Activated T-cell treated with anti-CD3 and anti-CD28 coated beads for 1 hour (primary cell): ENCODE data around the gene EFNA5.
"Not testable (repeated sequence)": the region's sequence is repeated elsewhere in the genome, so short reads cannot be mapped to it uniquely, and the experiment has no call there.

ENCODE experiments used
- DNase-seq: peaks from one replicate; pipeline ENCODE4 v3.0.0-alpha.2; 2020; ENCODE audit warnings: low read depth

The EFNA5 gene

GRCh38 chr5:107365320-107366109 is 305.2 kb downstream of the EFNA5 start:
- DNase-seq: no peak

- no peak for DNase-seq
These were observed 306.1 kb downstream of the EFNA5 start for GRCh38 chr5:107364443-107365319.

- DNase-seq: no peak
These were observed 307.0 kb downstream of the EFNA5 start for GRCh38 chr5:107363768-107364167.

GRCh38 chr5:107361945-107362344 is 308.8 kb downstream of the EFNA5 start:
- DNase-seq: no peak

- no peak for DNase-seq
These were observed 310.9 kb downstream of the EFNA5 start for GRCh38 chr5:107359916-107360234.

GRCh38 chr5:107359033-107359915 is 311.5 kb downstream of the EFNA5 start:
- no peak for DNase-seq

GRCh38 chr5:107356891-107357290 is 313.8 kb downstream of the EFNA5 start:
- no peak for DNase-seq

GRCh38 chr5:107352576-107352975 is 318.2 kb downstream of the EFNA5 start:
- no peak for DNase-seq

- not testable (repeated sequence) for DNase-seq
These were observed 324.2 kb downstream of the EFNA5 start for GRCh38 chr5:107346580-107346979.

- no peak for DNase-seq
These were observed 328.4 kb downstream of the EFNA5 start for GRCh38 chr5:107342371-107342770.

GRCh38 chr5:107341376-107342084 is 329.2 kb downstream of the EFNA5 start:
- DNase-seq: no peak

GRCh38 chr5:107340631-107341030 is 330.1 kb downstream of the EFNA5 start:
- no peak for DNase-seq

GRCh38 chr5:107338335-107338734 is 332.4 kb downstream of the EFNA5 start:
- DNase-seq: no peak

- DNase-seq: no peak
These were observed 333.5 kb downstream of the EFNA5 start for GRCh38 chr5:107337281-107337680.

GRCh38 chr5:107331882-107332281 is 338.9 kb downstream of the EFNA5 start:
- no peak for DNase-seq

GRCh38 chr5:107331312-107331711 is 339.4 kb downstream of the EFNA5 start:
- no peak for DNase-seq

- no peak for DNase-seq
These were observed 339.8 kb downstream of the EFNA5 start for GRCh38 chr5:107330903-107331302.

- no peak for DNase-seq
These were observed 340.9 kb downstream of the EFNA5 start for GRCh38 chr5:107329850-107330249.
